PC-9 (cell line): ENCODE data around the gene PARP16.

Experiments used
- EZH2 ChIP-seq: fragments of 200-600 bp; sonication (generic); IDR thresholded peaks from 2 replicates; pipeline ENCODE4 v1.8.0; 2017; ENCODE audit warnings: antibody characterized with exemption, low read depth
- TF ChIP-seq, protein P1 (sequence below): fragments of 200-600 bp; sonication (generic); conservative IDR thresholded peaks from 2 replicates; pipeline ENCODE4 v1.6.1; 2017; ENCODE audit warnings: mixed run types, antibody characterized with exemption, mild to moderate bottlenecking, moderate library complexity

DNA sequence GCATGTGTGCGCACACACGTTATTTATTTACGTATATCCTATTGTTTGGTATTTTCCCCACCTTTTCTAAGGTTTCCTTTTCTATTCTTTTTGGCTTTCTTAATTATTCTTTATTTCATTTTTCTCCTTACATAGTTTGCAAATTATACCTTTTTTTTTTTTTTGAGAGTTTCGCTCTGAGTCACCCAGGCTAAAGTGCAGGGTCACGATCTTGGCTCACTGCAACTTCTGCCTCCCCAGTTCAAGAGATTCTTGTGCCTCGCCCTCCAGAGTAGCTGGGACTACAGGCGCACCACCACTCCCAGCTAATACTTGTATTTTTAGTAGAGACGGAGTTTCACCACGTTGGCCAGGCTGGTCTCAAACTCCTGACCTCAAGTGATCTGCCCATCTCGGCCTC lies 55.4 kb downstream of the PARP16 start:
- TF ChIP-seq, protein P1, sequence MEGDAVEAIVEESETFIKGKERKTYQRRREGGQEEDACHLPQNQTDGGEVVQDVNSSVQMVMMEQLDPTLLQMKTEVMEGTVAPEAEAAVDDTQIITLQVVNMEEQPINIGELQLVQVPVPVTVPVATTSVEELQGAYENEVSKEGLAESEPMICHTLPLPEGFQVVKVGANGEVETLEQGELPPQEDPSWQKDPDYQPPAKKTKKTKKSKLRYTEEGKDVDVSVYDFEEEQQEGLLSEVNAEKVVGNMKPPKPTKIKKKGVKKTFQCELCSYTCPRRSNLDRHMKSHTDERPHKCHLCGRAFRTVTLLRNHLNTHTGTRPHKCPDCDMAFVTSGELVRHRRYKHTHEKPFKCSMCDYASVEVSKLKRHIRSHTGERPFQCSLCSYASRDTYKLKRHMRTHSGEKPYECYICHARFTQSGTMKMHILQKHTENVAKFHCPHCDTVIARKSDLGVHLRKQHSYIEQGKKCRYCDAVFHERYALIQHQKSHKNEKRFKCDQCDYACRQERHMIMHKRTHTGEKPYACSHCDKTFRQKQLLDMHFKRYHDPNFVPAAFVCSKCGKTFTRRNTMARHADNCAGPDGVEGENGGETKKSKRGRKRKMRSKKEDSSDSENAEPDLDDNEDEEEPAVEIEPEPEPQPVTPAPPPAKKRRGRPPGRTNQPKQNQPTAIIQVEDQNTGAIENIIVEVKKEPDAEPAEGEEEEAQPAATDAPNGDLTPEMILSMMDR: no peak
- TF ChIP-seq EZH2: no peak
